Prostate gland (tissue), 2 donors: Measurements from ENCODE around the gene KCNMB1. TPM values are rescaled to one million over a fixed set of nuclear protein-coding genes. Genes with fewer than 3 reads are reported as not detected.

ENCODE experiments used
- DNase-seq: peaks from one replicate; pipeline ENCODE4 v3.0.0-alpha.2; 2019; ENCODE audit warnings: low spot score
- H3K27ac ChIP-seq, 2 donors: fragments of 200-600 bp; sonication (generic); 2 replicates each; pipeline ENCODE4 v1.5.1; 2017 to 2019
- H3K27me3 ChIP-seq: fragments of 200-600 bp; sonication (generic); replicated peaks from 2 replicates; pipeline ENCODE4 v1.5.1; 2019; ENCODE audit not compliant: insufficient read depth
- H3K36me3 ChIP-seq, 2 donors: fragments of 200-600 bp; sonication (generic); 1 replicate in 1 of 2; 2 replicates in 1 of 2; pipeline versions ENCODE4 v1.5.1 to v1.8.1; 2017 to 2019
- H3K4me1 ChIP-seq: fragments of 200-600 bp; sonication (generic); replicated peaks from 2 replicates; pipeline ENCODE4 v1.5.1; 2019
- H3K4me3 ChIP-seq, 2 donors: fragments of 200-600 bp; sonication (generic); 2 replicates each; pipeline ENCODE4 v1.5.1; 2017 to 2019
- H3K9me3 ChIP-seq: fragments of 200-600 bp; sonication (generic); 2 replicates; pipeline ENCODE4 v1.5.1; 2017
- CTCF ChIP-seq, 4 experiments: fragments of 200-600 bp in 2 of 4; fragments of 450-650 bp in 2 of 4; sonication (generic) in 2 of 4; IDR thresholded peaks; 1 replicate in 3 of 4; 2 replicates in 1 of 4; pipeline ENCODE4 v1.5.1; 2016 to 2019; ENCODE audit warnings: antibody characterized with exemption in 4 of 4, mild to moderate bottlenecking in 2 of 4, moderate library complexity in 2 of 4
- POLR2A ChIP-seq: fragments of 450-650 bp; IDR thresholded peaks from one replicate; pipeline ENCODE4 v1.6.1; 2016; ENCODE audit warnings: antibody characterized with exemption, mild to moderate bottlenecking
- POLR2AphosphoS5 ChIP-seq: sonication (generic); formaldehyde crosslinking; IDR thresholded peaks from one replicate; pipeline ENCODE4 v1.6.1; 2017; ENCODE audit warnings: antibody characterized with exemption
- WGBS: methylation state at CpG from one replicate; pipeline ENCODE4 v1.1.5; 2018; 5-methylcytosine and 5-hydroxymethylcytosine counted together
- intact Hi-C: fragments of 100-400 bp; cut with DNase I; formaldehyde crosslinking; loops from one replicate; pipeline ENCODE4 v1.14.2; 2022
- total RNA-seq, 2 donors: library from RNA; depleted of rRNA; stranded (reverse); fragments of >200 nt; gene quantifications; one replicate each; pipeline ENCODE4 v1.1.0, GENCODE V29; 2016

KCNMB1 gene
- total RNA-seq, 2 donors from 2014 or later, result 5.9 to 9.1 TPM

- Histone ChIP-seq H3K36me3 (no peaks in the 10 kb centered on the region), H3K4me3 (no peak overlapping the region), H3K9me3 (no peaks in the 10 kb centered on the region), H3K27me3 (no peaks in the 10 kb centered on the region), H3K4me1 (no peaks in the 10 kb centered on the region), H3K27ac (no peak overlapping the region)
- 84% methylated on average over 3 of the region's 3 CpGs for WGBS
- TF ChIP-seq POLR2A (no peak), CTCF (IDR thresholded peaks at IDR 0.05) (no peak), POLR2AphosphoS5 (no peak)
- DNase-seq, result no peak
- intact Hi-C loops, result loop anchor here (10.0 kb wide), 1 partner anchor 122 kb away; no protein-coding TSS in a partner anchor
These were observed 43.5 kb upstream of the KCNMB1 start for GRCh38 chr5:170432669-170433068.

GRCh38 chr5:170431571-170431970 lies 42.4 kb upstream of the KCNMB1 start:
- Histone ChIP-seq H3K27ac (no peak overlapping the region), H3K4me3 (no peak overlapping the region), H3K36me3 (no peaks in the 10 kb centered on the region), H3K4me1 (no peaks in the 10 kb centered on the region), H3K9me3 (no peaks in the 10 kb centered on the region), H3K27me3 (no peaks in the 10 kb centered on the region)
- WGBS, result 84% methylated on average over 4 of the region's 4 CpGs
- intact Hi-C loops, result loop anchor here (10.0 kb wide), 1 partner anchor 123 kb away; no protein-coding TSS in a partner anchor
- no peak for TF ChIP-seq CTCF (IDR thresholded peaks at IDR 0.05)
- DNase-seq, result no peak

DNA sequence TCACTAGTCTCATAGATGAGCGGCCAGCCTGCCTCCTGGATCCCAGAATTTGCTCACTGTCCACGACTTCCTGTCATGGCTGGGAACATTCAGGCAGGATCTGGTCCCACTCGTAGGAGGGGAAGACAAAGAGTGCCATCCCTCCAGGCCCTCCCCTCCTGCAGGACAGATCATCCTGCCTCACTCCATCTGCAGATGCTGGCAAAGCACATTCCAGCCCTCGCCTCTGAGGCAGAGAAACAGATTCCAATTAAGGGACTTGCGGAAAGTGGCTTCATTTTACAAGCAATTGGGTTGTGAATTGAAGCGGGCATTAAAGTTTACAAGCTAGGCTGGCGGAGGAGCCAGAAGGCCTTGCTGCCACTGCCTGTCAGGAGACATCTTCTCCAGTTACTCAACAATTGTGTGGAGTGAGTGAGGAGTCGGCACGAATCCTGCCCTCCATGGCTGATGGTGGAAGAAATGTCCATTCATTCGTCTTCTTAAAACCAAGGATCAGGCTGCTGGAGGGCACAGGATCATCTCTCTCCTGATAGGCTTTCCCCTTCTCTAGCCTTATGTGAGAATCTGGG lies 41.8 kb upstream of the KCNMB1 start:
- Histone ChIP-seq H3K9me3 (no peaks in the 10 kb centered on the region), H3K27me3 (no peaks in the 10 kb centered on the region), H3K4me1 (no peaks in the 10 kb centered on the region), H3K36me3 (no peaks in the 10 kb centered on the region), H3K4me3 (no peak overlapping the region), H3K27ac (no peak overlapping the region)
- no peak for TF ChIP-seq POLR2AphosphoS5
- TF ChIP-seq POLR2A, result no peak
- TF ChIP-seq CTCF (IDR thresholded peaks at IDR 0.05), result no peak
- DNase-seq, result no peak
- intact Hi-C loops, result loop anchor here (10.0 kb wide), 1 partner anchor 124 kb away; no protein-coding TSS in a partner anchor
- WGBS, result 48% methylated on average over 10 of the region's 10 CpGs

- Histone ChIP-seq H3K36me3 (no peaks in the 10 kb centered on the region), H3K4me1 (no peaks in the 10 kb centered on the region), H3K4me3 (no peak overlapping the region), H3K27ac (no peak overlapping the region), H3K9me3 (no peaks in the 10 kb centered on the region), H3K27me3 (no peaks in the 10 kb centered on the region)
- intact Hi-C loops, result loop anchor here (10.0 kb wide), 1 partner anchor 125 kb away; no protein-coding TSS in a partner anchor
- DNase-seq, result no peak
- TF ChIP-seq CTCF (IDR thresholded peaks at IDR 0.05), result no peak
- TF ChIP-seq POLR2AphosphoS5, result no peak
- TF ChIP-seq POLR2A, result no peak
- 84% methylated on average over 4 of the region's 4 CpGs for whole genome bisulfite sequencing
These were observed 41.1 kb upstream of the KCNMB1 start for GRCh38 chr5:170430256-170430655.

DNA sequence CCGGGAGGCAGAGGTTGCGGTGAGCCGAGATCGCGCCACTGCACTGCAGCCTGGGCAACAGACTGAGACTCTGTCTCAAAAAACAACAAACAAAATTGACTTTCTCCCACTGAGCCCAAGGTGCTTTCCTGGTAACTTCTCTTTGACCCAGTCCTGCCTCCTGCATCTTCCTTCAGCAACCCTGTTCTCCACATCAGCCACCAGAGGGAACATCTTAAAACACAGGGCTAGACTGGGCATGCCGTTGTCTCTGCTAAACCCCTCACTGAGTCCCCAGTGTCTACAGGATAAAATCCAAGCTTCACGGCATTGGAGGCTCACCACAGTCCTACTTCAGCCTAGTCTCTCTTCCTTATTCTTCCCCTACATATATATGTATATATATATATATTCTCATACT lies 39.8 kb upstream of the KCNMB1 start:
- Histone ChIP-seq H3K9me3 (no peaks in the 10 kb centered on the region), H3K4me1 (no peaks in the 10 kb centered on the region), H3K27me3 (no peaks in the 10 kb centered on the region), H3K4me3 (no peak overlapping the region), H3K36me3 (no peaks in the 10 kb centered on the region), H3K27ac (no peak overlapping the region)
- intact Hi-C loops, result loop anchor here (10.0 kb wide), 1 partner anchor 324 kb away; the partner anchor contains the start of gene FOXI1
- DNase-seq, result no peak
- 64% methylated on average over 7 of the region's 7 CpGs for WGBS
- TF ChIP-seq POLR2AphosphoS5, result no peak
- TF ChIP-seq CTCF (IDR thresholded peaks at IDR 0.05), result no peak
- TF ChIP-seq POLR2A, result no peak
